ENCODE results near the gene TTLL7.

The TTLL7 gene

DNA sequence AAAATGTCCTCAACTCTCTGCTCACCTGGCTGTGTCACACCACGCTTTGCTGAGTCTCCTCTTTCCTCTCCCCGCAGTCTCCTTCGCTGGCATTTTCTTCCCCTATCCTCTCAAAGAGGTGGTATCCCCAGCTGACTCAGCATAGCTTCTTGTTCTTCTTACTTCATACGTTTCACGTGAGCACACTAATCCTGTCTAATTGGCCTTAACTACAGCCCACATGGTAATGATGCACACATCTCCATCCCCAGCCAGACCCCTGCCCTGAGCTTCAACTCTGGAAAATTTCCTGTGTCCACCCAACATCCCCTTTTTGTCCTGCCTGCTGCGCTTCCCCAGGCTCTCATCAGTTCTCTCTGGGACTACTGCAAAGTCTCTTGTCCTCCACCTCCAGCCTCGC, 169.8 kb downstream of the TTLL7 start:
- no peak for FAIRE-seq
- no peak for TF ChIP-seq CTCF (IDR thresholded peaks at IDR 0.05; ENCODE audit: insufficient read depth, missing control alignments)
- no peak for DNase-seq (ENCODE audit: insufficient read length, low spot score)

DNA sequence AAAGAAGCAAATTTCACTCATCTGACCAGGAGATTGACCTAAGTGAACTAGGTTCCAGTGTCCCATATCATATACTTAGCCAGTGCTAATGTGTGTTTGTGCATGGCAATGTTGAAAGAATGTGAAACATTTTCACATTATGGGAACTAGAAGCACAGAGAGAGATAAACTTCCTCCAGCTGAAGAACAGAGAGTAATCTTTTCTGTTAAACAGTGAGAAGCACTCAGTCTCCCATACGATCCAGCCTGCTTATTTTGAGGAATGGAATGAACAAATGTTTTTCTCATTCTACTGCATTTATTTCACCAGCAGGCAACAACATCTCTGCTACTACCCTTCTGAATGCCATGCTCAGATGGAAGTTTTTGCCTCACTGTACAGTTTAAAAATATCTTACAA, 170.5 kb downstream of the TTLL7 start:
- no peak for TF ChIP-seq CTCF (IDR thresholded peaks at IDR 0.05; ENCODE audit: insufficient read depth, missing control alignments)
- FAIRE-seq (no peak), DNase-seq (ENCODE audit: insufficient read length, low spot score) (no peak)

GRCh38 chr1:83827741-83828140, 171.2 kb downstream of the TTLL7 start:
- FAIRE-seq (no peak), DNase-seq (ENCODE audit: insufficient read length, low spot score) (no peak)
- no peak for TF ChIP-seq CTCF (IDR thresholded peaks at IDR 0.05; ENCODE audit: insufficient read depth, missing control alignments)

DNA sequence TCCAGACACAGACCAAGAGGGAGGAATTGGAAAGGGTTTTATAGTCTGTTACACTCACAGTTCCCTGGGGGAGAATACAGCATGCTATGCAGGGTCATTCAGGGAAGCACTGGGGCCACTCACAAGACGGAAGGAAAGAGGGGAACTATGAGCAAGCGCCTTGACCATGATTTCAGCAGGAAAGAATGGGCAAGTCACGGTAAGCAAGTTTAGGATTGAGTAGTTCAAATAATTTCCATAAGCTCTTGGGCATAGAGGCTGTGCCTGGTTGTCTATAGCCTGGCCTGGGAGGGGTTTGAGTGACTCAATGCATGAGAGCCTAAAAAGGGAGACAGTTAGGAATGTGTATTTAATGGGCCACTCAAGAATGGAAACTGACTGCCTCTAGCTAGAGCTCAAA, 176.7 kb downstream of the TTLL7 start:
- FAIRE-seq = no peak
- DNase-seq (ENCODE audit: insufficient read length, low spot score) = no peak
- TF ChIP-seq CTCF (IDR thresholded peaks at IDR 0.05; ENCODE audit: insufficient read depth, missing control alignments) = no peak

DNA sequence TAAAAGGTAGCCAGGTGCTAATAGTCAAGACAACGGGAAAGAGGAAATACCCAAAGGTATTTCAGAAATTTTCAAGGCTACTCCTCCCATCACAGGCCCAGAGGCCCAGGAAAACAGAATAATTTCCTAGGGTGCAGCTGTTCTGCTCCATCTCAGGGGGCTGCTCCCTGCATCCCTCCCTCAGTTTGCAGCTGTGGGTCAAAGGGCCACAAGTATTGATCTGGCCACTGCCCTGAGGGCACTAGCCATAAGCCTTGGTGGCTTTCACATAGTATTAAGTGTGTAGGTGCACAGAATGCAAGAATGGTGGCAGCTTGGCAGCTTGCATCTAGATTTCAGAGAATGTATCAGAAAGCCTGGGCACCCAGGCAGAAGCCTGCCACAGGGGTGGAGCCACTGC, 179.5 kb downstream of the TTLL7 start:
- DNase-seq (ENCODE audit: insufficient read length, low spot score) (no peak), FAIRE-seq (no peak)
- TF ChIP-seq CTCF (IDR thresholded peaks at IDR 0.05; ENCODE audit: insufficient read depth, missing control alignments) = no peak

GRCh38 chr1:83818916-83819315, 180.0 kb downstream of the TTLL7 start:
- no peak for FAIRE-seq
- DNase-seq (ENCODE audit: insufficient read length, low spot score) = no peak
- no peak for TF ChIP-seq CTCF (IDR thresholded peaks at IDR 0.05; ENCODE audit: insufficient read depth, missing control alignments)

DNA sequence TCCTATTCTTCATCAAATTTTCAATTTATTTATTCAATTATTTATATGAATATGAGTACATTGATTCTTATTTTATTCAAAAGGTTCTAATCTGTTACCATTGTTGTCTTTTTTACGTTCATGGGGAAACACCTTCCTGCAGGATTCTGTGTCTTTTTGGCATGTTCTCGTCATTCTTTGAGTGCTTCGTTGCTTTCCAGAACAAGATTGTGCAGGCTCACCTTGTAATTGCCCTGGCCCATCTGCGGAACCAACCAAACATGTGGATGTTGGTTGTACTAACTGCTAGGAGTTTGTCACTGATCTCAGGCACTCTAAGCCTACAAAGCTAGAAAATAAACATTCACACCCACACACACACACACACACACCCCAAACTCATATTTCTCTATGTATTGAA, 182.1 kb downstream of the TTLL7 start:
- FAIRE-seq (no peak), DNase-seq (ENCODE audit: insufficient read length, low spot score) (no peak)
- TF ChIP-seq CTCF (IDR thresholded peaks at IDR 0.05; ENCODE audit: insufficient read depth, missing control alignments) = no peak
